NCI-H526 (cell line): ENCODE data around the gene FAM3D.

Experiments
- DNase-seq, 2 experiments: peaks; one replicate each; lab custom pipeline; 2025; lab: John Stamatoyannopoulos, UW

FAM3D gene

GRCh38 chr3:58654466-58654865, 12.1 kb downstream of the FAM3D start:
- DNase-seq: no peak

- DNase-seq: no peak
Measured at GRCh38 chr3:58652624-58653023, 13.9 kb downstream of the FAM3D start.

GRCh38 chr3:58651276-58651675, 15.3 kb downstream of the FAM3D start:
- no peak for DNase-seq

- no peak for DNase-seq
Measured at GRCh38 chr3:58647381-58648141, 19.0 kb downstream of the FAM3D start.

GRCh38 chr3:58646503-58646902, 20.1 kb downstream of the FAM3D start:
- DNase-seq: no peak

- no peak for DNase-seq
Measured at GRCh38 chr3:58645726-58646125, 20.8 kb downstream of the FAM3D start.

- no peak for DNase-seq
Measured at GRCh38 chr3:58642846-58643245, 23.7 kb downstream of the FAM3D start.

- peak; percentile 44 to 75 for DNase-seq
Measured at GRCh38 chr3:58640700-58641372, 25.7 kb downstream of the FAM3D start.

- no peak for DNase-seq
Measured at GRCh38 chr3:58639842-58640241, 26.7 kb downstream of the FAM3D start.

GRCh38 chr3:58639001-58639400, 27.6 kb downstream of the FAM3D start:
- DNase-seq: no peak

GRCh38 chr3:58638591-58638990, 28.0 kb downstream of the FAM3D start:
- no peak for DNase-seq

- no peak for DNase-seq
Measured at GRCh38 chr3:58637509-58637908, 29.1 kb downstream of the FAM3D start.

GRCh38 chr3:58635371-58636285, 30.9 kb downstream of the FAM3D start:
- DNase-seq: no peak

GRCh38 chr3:58633157-58633865, 33.3 kb downstream of the FAM3D start:
- DNase-seq: no peak

GRCh38 chr3:58631742-58632141, 34.8 kb downstream of the FAM3D start:
- DNase-seq: no peak

- DNase-seq: no peak
Measured at GRCh38 chr3:58630710-58631092, 35.9 kb downstream of the FAM3D start.

GRCh38 chr3:58630076-58630709, 36.4 kb downstream of the FAM3D start:
- peak; percentile 16 to 64 for DNase-seq

- DNase-seq: no peak
Measured at GRCh38 chr3:58629629-58630028, 36.9 kb downstream of the FAM3D start.

GRCh38 chr3:58628823-58629562, 37.6 kb downstream of the FAM3D start:
- DNase-seq: no peak

- no peak for DNase-seq
Measured at GRCh38 chr3:58627941-58628340, 38.6 kb downstream of the FAM3D start.

GRCh38 chr3:58627570-58627885, 39.0 kb downstream of the FAM3D start:
- no peak for DNase-seq
